HK-2 (cell line): Measurements from ENCODE around the gene CCNB2.
A peak's percentile ranks its signal among the peaks of the same experiment; 100 is the strongest.
"Not testable (repeated sequence)": the region's sequence is repeated elsewhere in the genome, so short reads cannot be mapped to it uniquely, and the experiment has no call there.

ENCODE experiments used
- DNase-seq: peaks from one replicate; pipeline ENCODE4 v3.0.0-alpha.2; 2018; ENCODE audit not compliant: unreplicated experiment

CCNB2 gene

GRCh38 chr15:59133929-59134427 is 29.0 kb downstream of the CCNB2 start:
- DNase-seq, result no peak

- no peak for DNase-seq
Observed at GRCh38 chr15:59137566-59137965, 32.6 kb downstream of the CCNB2 start.

GRCh38 chr15:59138243-59138642 is 33.3 kb downstream of the CCNB2 start:
- peak; percentile 35 for DNase-seq

GRCh38 chr15:59140422-59141226 is 35.7 kb downstream of the CCNB2 start:
- DNase-seq, result no peak

- DNase-seq, result no peak
Observed at GRCh38 chr15:59143281-59143680, 38.3 kb downstream of the CCNB2 start.

- DNase-seq, result not testable (repeated sequence)
Observed at GRCh38 chr15:59144594-59144993, 39.6 kb downstream of the CCNB2 start.

- DNase-seq, result no peak
Observed at GRCh38 chr15:59147666-59148065, 42.7 kb downstream of the CCNB2 start.

- DNase-seq, result no peak
Observed at GRCh38 chr15:59148153-59148833, 43.3 kb downstream of the CCNB2 start.

- DNase-seq, result no peak
Observed at GRCh38 chr15:59150185-59150584, 45.2 kb downstream of the CCNB2 start.

- DNase-seq, result no peak
Observed at GRCh38 chr15:59152694-59153450, 47.9 kb downstream of the CCNB2 start.

- DNase-seq, result no peak
Observed at GRCh38 chr15:59153466-59153865, 48.5 kb downstream of the CCNB2 start.

- no peak for DNase-seq
Observed at GRCh38 chr15:59154243-59154642, 49.3 kb downstream of the CCNB2 start.

- DNase-seq, result no peak
Observed at GRCh38 chr15:59155431-59155830, 50.5 kb downstream of the CCNB2 start.

- DNase-seq, result no peak
Observed at GRCh38 chr15:59157396-59157795, 52.5 kb downstream of the CCNB2 start.

- DNase-seq, result no peak
Observed at GRCh38 chr15:59157840-59158700, 53.1 kb downstream of the CCNB2 start.

- no peak for DNase-seq
Observed at GRCh38 chr15:59158701-59159034, 53.7 kb downstream of the CCNB2 start.

GRCh38 chr15:59159210-59159609 is 54.3 kb downstream of the CCNB2 start:
- DNase-seq, result no peak

GRCh38 chr15:59160880-59161593 is 56.1 kb downstream of the CCNB2 start:
- no peak for DNase-seq

- not testable (repeated sequence) for DNase-seq
Observed at GRCh38 chr15:59162080-59162479, 57.1 kb downstream of the CCNB2 start.

- DNase-seq, result no peak
Observed at GRCh38 chr15:59165726-59166125, 60.8 kb downstream of the CCNB2 start.

- no peak for DNase-seq
Observed at GRCh38 chr15:59166166-59166565, 61.2 kb downstream of the CCNB2 start.
